ENCODE data around the gene TXLNA.

DNA sequence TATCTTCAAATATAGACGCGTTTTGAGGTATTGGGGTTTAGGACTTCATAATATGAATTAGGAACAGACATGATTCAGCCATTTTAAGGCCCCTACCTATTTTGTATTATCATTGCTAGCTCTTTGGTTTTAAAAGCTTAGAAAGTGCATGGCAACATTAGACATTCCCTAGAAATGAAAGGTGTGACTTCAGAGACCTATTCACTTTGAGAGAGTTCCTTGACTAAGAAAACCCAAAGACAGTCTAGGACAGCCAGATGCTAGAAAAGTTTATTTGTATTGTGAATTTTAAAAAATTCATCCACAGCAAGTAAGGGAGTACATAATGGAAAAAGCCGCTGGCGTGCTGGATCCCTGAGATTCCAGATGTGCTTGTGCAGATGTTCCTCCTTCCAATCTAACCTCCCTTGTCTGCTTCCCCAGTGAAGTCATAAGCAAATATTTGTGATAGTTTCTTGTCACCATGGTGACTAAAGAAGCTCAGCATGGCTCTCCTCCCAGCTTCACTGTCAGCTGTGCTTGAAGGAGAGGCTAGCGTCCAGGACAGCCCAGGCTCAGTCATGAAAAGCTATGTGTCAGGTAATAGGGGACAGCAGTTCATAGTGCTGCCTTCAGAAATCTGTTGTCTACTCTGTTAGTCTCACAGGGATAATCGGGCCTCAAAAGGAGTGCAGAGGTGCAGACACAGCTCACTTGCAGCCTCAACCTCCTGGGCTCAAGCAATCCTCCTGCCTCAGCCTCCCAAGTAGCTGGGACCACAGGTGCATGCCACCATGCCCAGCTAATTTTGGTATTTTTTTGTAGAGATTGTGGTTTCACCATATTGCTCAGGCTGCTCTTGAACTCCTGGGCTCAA, 36.8 kb upstream of the TXLNA start:
- TF ChIP-seq, protein P1, sequence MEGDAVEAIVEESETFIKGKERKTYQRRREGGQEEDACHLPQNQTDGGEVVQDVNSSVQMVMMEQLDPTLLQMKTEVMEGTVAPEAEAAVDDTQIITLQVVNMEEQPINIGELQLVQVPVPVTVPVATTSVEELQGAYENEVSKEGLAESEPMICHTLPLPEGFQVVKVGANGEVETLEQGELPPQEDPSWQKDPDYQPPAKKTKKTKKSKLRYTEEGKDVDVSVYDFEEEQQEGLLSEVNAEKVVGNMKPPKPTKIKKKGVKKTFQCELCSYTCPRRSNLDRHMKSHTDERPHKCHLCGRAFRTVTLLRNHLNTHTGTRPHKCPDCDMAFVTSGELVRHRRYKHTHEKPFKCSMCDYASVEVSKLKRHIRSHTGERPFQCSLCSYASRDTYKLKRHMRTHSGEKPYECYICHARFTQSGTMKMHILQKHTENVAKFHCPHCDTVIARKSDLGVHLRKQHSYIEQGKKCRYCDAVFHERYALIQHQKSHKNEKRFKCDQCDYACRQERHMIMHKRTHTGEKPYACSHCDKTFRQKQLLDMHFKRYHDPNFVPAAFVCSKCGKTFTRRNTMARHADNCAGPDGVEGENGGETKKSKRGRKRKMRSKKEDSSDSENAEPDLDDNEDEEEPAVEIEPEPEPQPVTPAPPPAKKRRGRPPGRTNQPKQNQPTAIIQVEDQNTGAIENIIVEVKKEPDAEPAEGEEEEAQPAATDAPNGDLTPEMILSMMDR (conservative IDR thresholded peaks at IDR 0.05) = no peak
- no peak for TF ChIP-seq ZFX (IDR thresholded peaks at IDR 0.05)

Data from C4-2B (cell line).